NCI-H2227 (cell line): ENCODE results near the gene DISC1.

Experiments used
- DNase-seq: peaks from one replicate; lab custom pipeline; 2025; ENCODE audit not compliant: unreplicated experiment; lab: John Stamatoyannopoulos, UW

The DISC1 gene

DNA sequence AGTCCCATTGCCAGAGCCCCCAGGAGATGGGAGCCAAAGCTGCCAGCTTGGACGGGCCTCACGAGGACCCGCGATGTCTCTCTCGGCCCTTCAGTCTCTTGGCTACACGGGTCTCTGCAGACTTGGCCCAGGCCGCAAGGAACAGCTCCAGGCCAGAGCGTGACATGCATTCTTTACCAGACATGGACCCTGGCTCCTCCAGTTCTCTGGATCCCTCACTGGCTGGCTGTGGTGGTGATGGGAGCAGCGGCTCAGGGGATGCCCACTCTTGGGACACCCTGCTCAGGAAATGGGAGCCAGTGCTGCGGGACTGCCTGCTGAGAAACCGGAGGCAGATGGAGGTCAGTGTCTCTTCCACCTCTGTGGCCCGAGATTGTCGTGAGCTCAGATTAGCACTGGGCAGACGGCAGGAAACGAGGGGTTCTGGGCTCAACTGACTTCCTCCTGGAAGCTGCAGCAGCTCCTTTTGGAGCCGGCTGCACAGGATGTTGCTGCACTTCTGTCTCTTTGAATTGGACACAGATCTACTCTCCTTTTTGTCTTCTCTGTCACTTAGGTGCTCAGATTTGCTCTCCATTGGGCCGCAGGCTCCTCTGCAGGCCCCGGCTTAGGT, 68.0 kb downstream of the DISC1 start:
- DNase-seq, result no peak

GRCh38 chr1:231695439-231696255, 69.1 kb downstream of the DISC1 start:
- no peak for DNase-seq

GRCh38 chr1:231699784-231700183, 73.2 kb downstream of the DISC1 start:
- DNase-seq, result no peak

- no peak for DNase-seq
These were observed 74.7 kb downstream of the DISC1 start for GRCh38 chr1:231701306-231701705.

- DNase-seq, result no peak
These were observed 75.7 kb downstream of the DISC1 start for GRCh38 chr1:231702331-231702730.

DNA sequence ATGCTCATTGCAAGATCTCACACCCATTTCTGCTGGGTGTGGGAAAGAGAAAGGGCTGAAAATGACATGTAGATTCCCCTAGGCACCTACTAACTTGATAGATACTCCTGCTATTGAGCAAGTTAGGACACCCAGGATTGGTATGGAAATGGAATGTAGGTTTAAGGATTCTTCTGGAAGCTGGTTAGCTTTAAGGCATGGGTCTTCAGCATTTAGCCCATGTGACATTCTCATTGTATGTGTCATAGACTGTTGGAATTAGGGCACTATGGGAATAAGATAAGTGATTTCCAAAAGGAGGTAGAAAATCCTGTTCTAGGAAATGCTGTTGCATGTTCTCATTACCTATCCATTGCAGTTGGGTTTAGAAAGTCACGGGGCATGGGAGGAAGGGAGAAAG, 76.2 kb downstream of the DISC1 start:
- no peak for DNase-seq

GRCh38 chr1:231705806-231706760, 79.5 kb downstream of the DISC1 start:
- no peak for DNase-seq

GRCh38 chr1:231706934-231707333, 80.3 kb downstream of the DISC1 start:
- DNase-seq, result no peak

DNA sequence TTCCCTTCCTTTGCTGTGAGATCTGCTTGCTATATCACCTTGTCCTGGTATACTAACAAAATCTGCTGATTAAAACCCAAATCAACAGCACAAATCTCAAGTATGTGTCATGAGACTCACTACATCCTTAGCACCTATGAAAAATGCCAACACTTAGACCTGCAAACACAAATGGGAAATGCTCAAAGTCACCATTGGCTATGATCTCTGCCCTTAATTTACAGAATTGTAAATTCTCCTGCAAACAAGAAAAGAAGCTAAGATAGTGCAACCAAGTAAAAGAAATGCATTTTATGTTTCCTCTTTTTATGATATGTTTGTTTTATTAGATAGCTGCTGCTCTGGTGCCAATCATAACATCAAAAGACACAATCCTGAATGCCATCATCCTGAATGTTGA, 80.8 kb downstream of the DISC1 start:
- DNase-seq, result no peak

DNA sequence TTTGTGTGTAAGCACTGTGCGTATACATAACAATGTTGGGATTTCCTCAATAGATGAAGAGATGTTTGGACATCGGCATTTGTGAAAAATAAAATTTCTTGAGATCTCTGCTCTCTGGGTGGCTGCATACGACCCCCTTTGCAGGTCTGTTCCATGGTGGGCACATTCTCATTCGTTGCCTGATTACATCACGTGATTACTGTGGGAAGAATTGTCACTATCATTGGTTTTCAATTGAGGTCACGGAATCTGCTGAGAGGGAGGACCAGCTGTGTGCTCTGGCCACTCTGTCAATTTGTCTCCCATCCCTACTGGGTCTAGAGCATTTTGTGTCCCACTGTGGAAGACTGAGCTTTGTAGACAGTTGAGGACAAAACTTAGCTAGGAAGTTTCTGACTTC, 81.8 kb downstream of the DISC1 start:
- no peak for DNase-seq

DNA sequence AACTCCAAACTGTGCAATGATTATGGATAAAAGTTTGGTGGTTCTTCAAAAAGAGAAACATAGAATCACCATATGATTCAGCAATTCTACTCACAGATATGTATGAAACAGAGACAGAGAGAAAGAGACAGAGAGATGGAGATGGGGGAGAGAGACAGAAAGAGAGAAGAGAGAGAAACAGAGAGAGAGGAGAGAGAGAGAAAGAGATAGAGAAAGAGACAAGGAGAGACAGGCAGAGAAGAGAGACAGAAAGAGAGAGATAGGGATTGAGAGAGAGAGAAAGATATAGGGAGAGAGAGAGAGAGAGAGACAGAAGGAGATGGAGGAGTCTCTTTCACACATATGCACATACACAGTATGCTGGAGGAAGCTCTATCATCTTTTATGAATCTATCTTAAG, 87.8 kb downstream of the DISC1 start:
- no peak for DNase-seq

GRCh38 chr1:231715816-231716722, 89.5 kb downstream of the DISC1 start:
- peak; percentile 92 for DNase-seq

GRCh38 chr1:231716879-231717278, 90.3 kb downstream of the DISC1 start:
- no peak for DNase-seq

- DNase-seq, result peak; percentile 33
These were observed 93.0 kb downstream of the DISC1 start for GRCh38 chr1:231719485-231720183.

GRCh38 chr1:231720652-231721325, 94.2 kb downstream of the DISC1 start:
- no peak for DNase-seq

DNA sequence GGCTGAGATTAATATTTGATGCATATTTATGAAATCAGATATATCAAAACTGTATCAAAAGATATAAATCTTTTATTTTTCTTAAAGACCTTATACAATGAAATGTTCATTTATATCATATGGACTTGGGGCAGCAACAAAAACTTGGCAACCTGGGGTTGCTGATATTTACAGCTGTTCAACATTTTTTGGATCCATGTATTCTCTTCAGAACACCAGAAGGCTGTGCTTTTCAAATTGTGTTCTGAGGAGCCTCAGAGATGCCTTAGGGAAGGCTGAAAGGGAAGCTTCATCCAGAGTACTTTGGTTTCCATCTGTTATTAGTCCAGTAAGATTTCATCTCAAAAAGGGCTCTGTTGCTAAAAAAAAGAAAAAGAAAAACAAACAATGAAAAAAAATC, 94.8 kb downstream of the DISC1 start:
- DNase-seq, result no peak

DNA sequence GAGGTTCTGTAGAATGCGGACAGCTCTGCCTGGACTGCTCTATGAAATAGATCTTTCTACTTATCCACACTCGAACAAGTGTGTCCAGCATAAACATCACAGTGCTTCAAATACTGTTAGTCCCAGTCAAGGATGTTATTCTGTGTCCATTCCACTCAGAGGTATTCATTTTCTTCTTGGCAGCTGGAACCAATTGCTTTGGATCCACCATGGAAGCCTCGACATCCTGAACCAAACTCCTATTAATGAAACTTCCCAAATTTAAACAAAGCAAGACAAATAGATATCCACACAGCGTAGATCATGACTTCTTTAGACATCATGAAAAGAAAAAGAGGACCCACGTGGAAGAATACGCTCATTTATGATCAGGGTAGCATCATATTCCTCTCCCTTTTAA, 95.8 kb downstream of the DISC1 start:
- DNase-seq, result no peak

DNA sequence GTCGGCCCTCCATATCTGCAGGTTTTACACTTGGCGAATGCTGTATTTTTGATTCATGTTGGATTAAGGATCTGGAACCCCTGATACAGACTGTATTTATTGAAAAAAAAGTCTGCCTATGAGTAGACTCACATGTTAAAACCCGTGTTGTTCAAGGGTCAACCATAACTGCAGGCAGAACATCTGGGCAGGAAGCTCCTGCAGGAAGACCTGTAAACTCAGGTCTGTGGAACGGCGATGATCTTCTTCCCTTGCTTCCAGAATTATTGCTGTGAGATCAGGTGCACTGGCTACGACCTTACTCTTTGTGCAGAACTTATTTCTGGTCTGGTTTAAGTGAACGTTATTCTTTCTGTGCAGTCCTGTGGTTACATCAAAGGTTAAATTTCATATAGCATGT, 96.6 kb downstream of the DISC1 start:
- no peak for DNase-seq

DNA sequence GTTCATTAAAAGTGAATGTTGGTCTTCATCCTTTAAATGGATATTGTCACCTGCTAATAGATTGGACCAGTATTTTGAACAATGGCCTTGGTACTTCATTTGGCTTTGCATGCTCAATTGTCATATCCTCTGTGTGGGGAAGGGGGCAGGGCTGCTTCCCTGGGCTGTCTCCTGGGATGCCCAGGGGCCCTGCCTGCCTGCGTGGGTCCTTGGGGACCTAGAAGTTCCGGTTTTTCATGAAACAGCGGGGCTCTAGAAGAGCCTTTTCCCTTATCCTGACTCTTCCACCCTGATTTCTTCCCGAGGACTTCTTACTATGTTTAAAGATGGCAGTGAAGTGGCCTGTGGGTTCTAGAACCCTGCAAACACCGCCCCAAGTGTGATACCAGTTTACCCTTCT, 97.5 kb downstream of the DISC1 start:
- DNase-seq, result no peak
